Activated naive CD4-positive, alpha-beta T cell treated with anti-CD3 and anti-CD28 coated beads for 36 hours (primary cell): Measurements from ENCODE around the gene LRRC73. TPM values are rescaled to one million over a fixed set of nuclear protein-coding genes. Genes with fewer than 3 reads are reported as not detected.

Experiments used
- total RNA-seq, 2 experiments: library from RNA; stranded (reverse); gene quantifications; one replicate each; pipeline ENCODE4 v1.2.3, GENCODE V29; 2021

The LRRC73 gene
- total RNA-seq, 2 experiments from 2014 or later = 0.10 to 0.17 TPM

Other genes starting within 250 kb of the LRRC73 start
- gene SLC22A7, start 212.1 kb downstream of the LRRC73 start, total RNA-seq = not detected
- gene CRIP3, start 201.5 kb downstream of the LRRC73 start, total RNA-seq = 1 to 10 TPM; 2.9 to 3.1 TPM
- 1 to 10 TPM; 9.3 to 9.9 TPM for gene ZNF318, start 140.7 kb downstream of the LRRC73 start, total RNA-seq
- gene ABCC10, start 82.8 kb downstream of the LRRC73 start, total RNA-seq = 10 to 100 TPM; 22.7 to 26.6 TPM
- gene DLK2, start 54.8 kb downstream of the LRRC73 start, total RNA-seq = under 1 TPM; 0.47 to 0.52 TPM
- 10 to 100 TPM; 23.0 to 24.6 TPM for gene TJAP1, start 32.8 kb downstream of the LRRC73 start, total RNA-seq
- 10 to 100 TPM; 26.2 to 26.5 TPM for gene YIPF3, start 6.6 kb upstream of the LRRC73 start, total RNA-seq
- gene POLR1C, start 6.7 kb upstream of the LRRC73 start, total RNA-seq = 10 to 100 TPM; 47.5 to 50.1 TPM
- 10 to 100 TPM; 74.9 to 93.2 TPM for gene XPO5, start 65.7 kb upstream of the LRRC73 start, total RNA-seq
- gene POLH, start 65.8 kb upstream of the LRRC73 start, total RNA-seq = 10 to 100 TPM; 63.3 to 68.6 TPM
- 10 to 100 TPM; 54.5 to 57.5 TPM for gene GTPBP2, start 118.9 kb upstream of the LRRC73 start, total RNA-seq
- gene MAD2L1BP, start 125.5 kb upstream of the LRRC73 start, total RNA-seq = 10 to 100 TPM; 19.8 to 22.7 TPM
- gene RSPH9, start 134.7 kb upstream of the LRRC73 start, total RNA-seq = not detected
- gene MRPS18A, start 177.4 kb upstream of the LRRC73 start, total RNA-seq = 10 to 100 TPM; 47.8 to 50.2 TPM